ENCODE measurements around the gene MIGA2.

MIGA2 gene

GRCh38 chr9:129011170-129011569 lies 25.3 kb upstream of the MIGA2 start:
- no peak for DNase-seq

GRCh38 chr9:129011761-129012181 lies 24.7 kb upstream of the MIGA2 start:
- DNase-seq = no peak

GRCh38 chr9:129012343-129012742 lies 24.1 kb upstream of the MIGA2 start:
- no peak for DNase-seq

GRCh38 chr9:129012893-129013448 lies 23.5 kb upstream of the MIGA2 start:
- DNase-seq = no peak

GRCh38 chr9:129013674-129014073 lies 22.8 kb upstream of the MIGA2 start:
- DNase-seq = no peak

GRCh38 chr9:129014124-129014523 lies 22.3 kb upstream of the MIGA2 start:
- DNase-seq = no peak

- no peak for DNase-seq
These were observed 21.8 kb upstream of the MIGA2 start for GRCh38 chr9:129014608-129015007.

GRCh38 chr9:129021091-129021490 lies 15.3 kb upstream of the MIGA2 start:
- no peak for DNase-seq

- DNase-seq = no peak
These were observed 14.4 kb upstream of the MIGA2 start for GRCh38 chr9:129022037-129022436.

- no peak for DNase-seq
These were observed 13.2 kb upstream of the MIGA2 start for GRCh38 chr9:129023036-129023907.

GRCh38 chr9:129023908-129024233 lies 12.6 kb upstream of the MIGA2 start:
- DNase-seq = no peak

GRCh38 chr9:129026442-129027223 lies 9.8 kb upstream of the MIGA2 start:
- peak in 1 of 6 experiments; percentile 12 for DNase-seq

- no peak for DNase-seq
These were observed 9.2 kb upstream of the MIGA2 start for GRCh38 chr9:129027224-129027684.

GRCh38 chr9:129027685-129028191 lies 8.7 kb upstream of the MIGA2 start:
- peak in 5 of 6 experiments; percentile 72 to 94 (median 86) for DNase-seq

- DNase-seq = peak; percentile 86 to 96 (median 92)
These were observed 8.0 kb upstream of the MIGA2 start, which contains the start of gene SH3GLB2 for GRCh38 chr9:129028192-129028966. Gene SH3GLB2, minus strand, starts transcription at chr9:129028331. Its CDS starts 177 bp downstream, at chr9:129028154.

GRCh38 chr9:129030191-129030590 lies 6.2 kb upstream of the MIGA2 start:
- no peak for DNase-seq

- no peak for DNase-seq
These were observed 4.9 kb upstream of the MIGA2 start for GRCh38 chr9:129031514-129031913.

GRCh38 chr9:129032541-129033159 lies 3.8 kb upstream of the MIGA2 start:
- DNase-seq = no peak

- no peak for DNase-seq
These were observed 3.2 kb upstream of the MIGA2 start for GRCh38 chr9:129033216-129033615.

- DNase-seq = peak in 1 of 6 experiments; percentile 21
These were observed 588 bp upstream of the MIGA2 start for GRCh38 chr9:129035838-129036237.

- no peak for DNase-seq
These were observed 719 bp downstream of the MIGA2 start for GRCh38 chr9:129036923-129037766.
